Superior temporal gyrus (tissue), 1 donor: ENCODE measurements around the gene TMEM87A.

Source experiments
- DNase-seq: peaks from one replicate; pipeline ENCODE4 v3.0.0-alpha.2; 2016; ENCODE audit errors: extremely low spot score

The TMEM87A gene

GRCh38 chr15:42163291-42163690, 109.9 kb downstream of the TMEM87A start:
- DNase-seq = no peak
